ENCODE results near the gene CD55.

Gene CD55

GRCh38 chr1:207284209-207284897 is 37.1 kb upstream of the CD55 start:
- Histone ChIP-seq H3K4me2 (ENCODE audit: low read depth, low read length) (peak overlapping the region; percentile 40), H2AFZ (ENCODE audit: low read length) (no peak overlapping the region)
- TF ChIP-seq EZH2 (optimal IDR thresholded peaks at IDR 0.05; ENCODE audit: low read depth, low read length) (no peak), EZH2phosphoT487 (IDR thresholded peaks at IDR 0.05; ENCODE audit: low read length) (no peak), CTCF (IDR thresholded peaks at IDR 0.05; ENCODE audit: low read length) (no peak)

GRCh38 chr1:207286786-207287468 is 34.6 kb upstream of the CD55 start:
- H3K27me3 ChIP-seq (replicated peaks; ENCODE audit: insufficient read depth, low read length): no peaks in the 10 kb centered on the region
- H3K9me3 ChIP-seq (replicated peaks; ENCODE audit: insufficient read depth, low read length): no peaks in the 10 kb centered on the region
- no peak overlapping the region for H3K4me2 ChIP-seq (ENCODE audit: low read depth, low read length)
- no peak overlapping the region for H2AFZ ChIP-seq (ENCODE audit: low read length)
- peaks cover 4% of the 10 kb centered on the region; the same call in 1 of the 2 replicates for H3K4me1 ChIP-seq (ENCODE audit: low read length)
- H3K36me3 ChIP-seq (replicated peaks; ENCODE audit: insufficient read depth, low read length): no peaks in the 10 kb centered on the region
- H3K79me2 ChIP-seq (ENCODE audit: low read length): no peaks in the 10 kb centered on the region
- no peak for DNase-seq
- H4K20me1 ChIP-seq (ENCODE audit: insufficient read depth, low read length): no peaks in the 10 kb centered on the region
- H3K27ac ChIP-seq (ENCODE audit: low read length): no peak overlapping the region
- no peaks in the 10 kb centered on the region for H3F3A ChIP-seq (ENCODE audit: insufficient read depth, low read length)
- TF ChIP-seq CTCF (IDR thresholded peaks at IDR 0.05; ENCODE audit: low read length): no peak
- TF ChIP-seq EZH2 (optimal IDR thresholded peaks at IDR 0.05; ENCODE audit: low read depth, low read length): no peak
- no peak for TF ChIP-seq EZH2phosphoT487 (IDR thresholded peaks at IDR 0.05; ENCODE audit: low read length)
- no peak overlapping the region for H3K9ac ChIP-seq (ENCODE audit: low read length)
- no peak overlapping the region for H3K4me3 ChIP-seq (ENCODE audit: low read length)
- no peaks in the 10 kb centered on the region for H3K9me2 ChIP-seq (replicated peaks; ENCODE audit: insufficient read depth, low read length)

More at GRCh38 chr1:207284209-207284897, 37.1 kb upstream of the CD55 start:
- H3K4me1 ChIP-seq (ENCODE audit: low read length): peaks cover 4% of the 10 kb centered on the region; the same call in 1 of the 2 replicates
- H3K9ac ChIP-seq (ENCODE audit: low read length): no peak overlapping the region
- H3K27me3 ChIP-seq (replicated peaks; ENCODE audit: insufficient read depth, low read length): no peaks in the 10 kb centered on the region
- H3F3A ChIP-seq (ENCODE audit: insufficient read depth, low read length): no peaks in the 10 kb centered on the region
- no peak overlapping the region for H3K4me3 ChIP-seq (ENCODE audit: low read length)
- no peaks in the 10 kb centered on the region for H3K9me3 ChIP-seq (replicated peaks; ENCODE audit: insufficient read depth, low read length)
- no peaks in the 10 kb centered on the region for H3K36me3 ChIP-seq (replicated peaks; ENCODE audit: insufficient read depth, low read length)
- DNase-seq: peak; percentile 68
- no peak overlapping the region for H3K27ac ChIP-seq (ENCODE audit: low read length)
- no peaks in the 10 kb centered on the region for H3K79me2 ChIP-seq (ENCODE audit: low read length)
- no peaks in the 10 kb centered on the region for H3K9me2 ChIP-seq (replicated peaks; ENCODE audit: insufficient read depth, low read length)
- H4K20me1 ChIP-seq (ENCODE audit: insufficient read depth, low read length): no peaks in the 10 kb centered on the region

GRCh38 chr1:207288315-207288714 is 33.2 kb upstream of the CD55 start:
- H3K27me3 ChIP-seq (replicated peaks; ENCODE audit: insufficient read depth, low read length): no peaks in the 10 kb centered on the region
- DNase-seq: no peak
- H3K27ac ChIP-seq (ENCODE audit: low read length): no peak overlapping the region
- no peak overlapping the region for H3K4me3 ChIP-seq (ENCODE audit: low read length)
- H3K4me2 ChIP-seq (ENCODE audit: low read depth, low read length): no peak overlapping the region
- H3K4me1 ChIP-seq (ENCODE audit: low read length): peaks cover 4% of the 10 kb centered on the region; the same call in 1 of the 2 replicates
- no peak overlapping the region for H2AFZ ChIP-seq (ENCODE audit: low read length)
- TF ChIP-seq EZH2phosphoT487 (IDR thresholded peaks at IDR 0.05; ENCODE audit: low read length) (no peak), CTCF (IDR thresholded peaks at IDR 0.05; ENCODE audit: low read length) (no peak), EZH2 (optimal IDR thresholded peaks at IDR 0.05; ENCODE audit: low read depth, low read length) (no peak)
- H3K36me3 ChIP-seq (replicated peaks; ENCODE audit: insufficient read depth, low read length): no peaks in the 10 kb centered on the region
- H3F3A ChIP-seq (ENCODE audit: insufficient read depth, low read length): no peaks in the 10 kb centered on the region
- no peaks in the 10 kb centered on the region for H3K9me3 ChIP-seq (replicated peaks; ENCODE audit: insufficient read depth, low read length)
- H3K9me2 ChIP-seq (replicated peaks; ENCODE audit: insufficient read depth, low read length): no peaks in the 10 kb centered on the region
- no peaks in the 10 kb centered on the region for H3K79me2 ChIP-seq (ENCODE audit: low read length)
- H3K9ac ChIP-seq (ENCODE audit: low read length): no peak overlapping the region
- H4K20me1 ChIP-seq (ENCODE audit: insufficient read depth, low read length): no peaks in the 10 kb centered on the region
